Right lobe of liver (tissue), 6 donors: ENCODE results near the gene GSS. TPM values are rescaled to one million over a fixed set of nuclear protein-coding genes. Genes with fewer than 3 reads are reported as not detected.
"Not testable (repeated sequence)": the region's sequence is repeated elsewhere in the genome, so short reads cannot be mapped to it uniquely, and the experiment has no call there.

Experiments
- ATAC-seq, 4 donors: fragments of 200-7000 bp; cut with Tn5 transposase; one replicate each; pipeline ENCODE4 v1.9.1; 2020; ENCODE audit warnings: mild to moderate bottlenecking in 4 of 4, moderate library complexity in 4 of 4
- DNase-seq, 3 donors: peaks; one replicate each; pipeline ENCODE4 v3.0.0-alpha.2; 2020
- H3K27ac ChIP-seq, 3 donors: fragments of 200-600 bp; one replicate each; pipeline ENCODE4 v1.8.0; 2022
- H3K27me3 ChIP-seq, 2 donors: fragments of 200-600 bp; one replicate each; pipeline ENCODE4 v1.8.0; 2022
- H3K36me3 ChIP-seq, 4 donors: fragments of 200-600 bp; sonication (generic) in 1 of 4; one replicate each; pipeline versions ENCODE4 v1.5.1 to v1.8.0; 2017 to 2022; ENCODE audit warnings: control low read depth in 1 of 4
- H3K4me1 ChIP-seq, 4 donors: fragments of 200-600 bp; sonication (generic) in 1 of 4; one replicate each; pipeline versions ENCODE4 v1.5.1 to v1.8.0; 2017 to 2022; ENCODE audit warnings: control low read depth in 1 of 4
- H3K4me3 ChIP-seq, 3 donors: fragments of 200-600 bp; one replicate each; pipeline ENCODE4 v1.8.0; 2022
- H3K9me3 ChIP-seq, 4 donors: fragments of 200-600 bp; sonication (generic) in 1 of 4; one replicate each; pipeline versions ENCODE4 v1.5.1 to v1.8.0; 2017 to 2022; ENCODE audit warnings: control low read depth in 1 of 4
- CTCF ChIP-seq, 4 donors: fragments of 200-600 bp in 3 of 4; fragments of 450-650 bp in 1 of 4; IDR thresholded peaks; one replicate each; pipeline versions ENCODE4 v1.5.1 to v1.8.0; 2016 to 2022; ENCODE audit warnings: antibody characterized with exemption in 4 of 4, mild to moderate bottlenecking in 2 of 4
- POLR2A ChIP-seq: fragments of 450-650 bp; IDR thresholded peaks from one replicate; pipeline ENCODE4 v1.6.1; 2017; ENCODE audit warnings: antibody characterized with exemption, mild to moderate bottlenecking
- WGBS: methylation state at CpG from one replicate; pipeline ENCODE4 v1.1.6; 2018; ENCODE audit warnings: low coverage, low lambda C conversion rate; ENCODE audit not compliant: insufficient coverage; ENCODE audit errors: missing lambda C conversion rate; 5-methylcytosine and 5-hydroxymethylcytosine counted together
- intact Hi-C, 2 donors: fragments of 100-400 bp; cut with DNase I; formaldehyde crosslinking; loops; one replicate each; pipeline versions ENCODE4 v1.11.2 to v1.14.1; 2022
- total RNA-seq, 6 experiments: library from RNA; depleted of rRNA in 2 of 6; stranded (reverse); fragments of >200 nt in 2 of 6; fragmentation: NEBNext Ultra II Directional in 3 of 6; extraction: Animal tissue kit (Norgen Biotek cat#: 25700) in 3 of 6; gene quantifications; one replicate each; pipeline versions ENCODE4 v1.1.0 to v1.2.4, GENCODE V29; 2016 to 2023
- donor health status: DM: no; HTN: yes; CAD: no.
- donor health status: DM: no; HTN: no; CAD: no.
- donor health status: DM: no; HTN: no; CAD: no.
- donor health status: DM: no; HTN: yes; CAD: no.
- donor health status: DM: no; HTN: yes; CAD: no.

Gene GSS
- total RNA-seq, 6 experiments from 2014 or later = 25.9 to 63.6 (median 31.7) TPM

- no peak for ATAC-seq
- no peak overlapping the region for H3K27ac ChIP-seq
These were observed 71.8 kb downstream of the GSS start for GRCh38 chr20:34883809-34884208.

GRCh38 chr20:34883087-34883688 lies 72.4 kb downstream of the GSS start:
- H3K27ac ChIP-seq = no peak overlapping the region
- intact Hi-C loops = no loop called here
- H3K9me3 ChIP-seq = no peaks in the 10 kb centered on the region
- no peak for TF ChIP-seq POLR2A
- TF ChIP-seq CTCF (IDR thresholded peaks at IDR 0.05) = no peak
- DNase-seq = no peak
- no peak overlapping the region for H3K4me3 ChIP-seq
- peaks cover 2 to 27% (median 5%) of the 10 kb centered on the region in 4 donors for H3K36me3 ChIP-seq
- H3K4me1 ChIP-seq = peaks cover 0 to 33% (median 13%) of the 10 kb centered on the region in 4 donors
- no peak for ATAC-seq
- no peaks in the 10 kb centered on the region for H3K27me3 ChIP-seq

More at GRCh38 chr20:34883809-34884208, 71.8 kb downstream of the GSS start:
- H3K9me3 ChIP-seq = no peaks in the 10 kb centered on the region
- no peak overlapping the region for H3K4me3 ChIP-seq
- DNase-seq = no peak
- WGBS = 90% methylated on average over 4 of the region's 4 CpGs
- intact Hi-C loops = no loop called here
- peaks cover 0 to 31% (median 13%) of the 10 kb centered on the region in 4 donors for H3K4me1 ChIP-seq
- TF ChIP-seq POLR2A (no peak), CTCF (IDR thresholded peaks at IDR 0.05) (no peak)
- H3K27me3 ChIP-seq = no peaks in the 10 kb centered on the region
- peaks cover 2 to 27% (median 5%) of the 10 kb centered on the region in 4 donors for H3K36me3 ChIP-seq

GRCh38 chr20:34881689-34882088 lies 73.9 kb downstream of the GSS start:
- TF ChIP-seq POLR2A = no peak
- no peak for TF ChIP-seq CTCF (IDR thresholded peaks at IDR 0.05)
- no peak overlapping the region for H3K27ac ChIP-seq
- H3K36me3 ChIP-seq = peaks cover 2 to 27% (median 5%) of the 10 kb centered on the region in 4 donors
- DNase-seq = no peak
- peaks cover 0 to 37% (median 13%) of the 10 kb centered on the region in 4 donors for H3K4me1 ChIP-seq
- intact Hi-C loops = no loop called here
- no peaks in the 10 kb centered on the region for H3K9me3 ChIP-seq
- H3K4me3 ChIP-seq = no peak overlapping the region
- H3K27me3 ChIP-seq = no peaks in the 10 kb centered on the region
- no peak for ATAC-seq
- 40% methylated on average over 2 of the region's 2 CpGs for WGBS

GRCh38 chr20:34880971-34881370 lies 74.6 kb downstream of the GSS start:
- H3K27me3 ChIP-seq, intact Hi-C loops, H3K9me3 ChIP-seq, H3K4me3 ChIP-seq, H3K27ac ChIP-seq, DNase-seq, ATAC-seq: not testable (repeated sequence)
- WGBS = 62% methylated on average over 6 of the region's 7 CpGs
- Histone ChIP-seq H3K4me1 (peaks cover 0 to 30% (median 9%) of the 10 kb centered on the region in 4 donors), H3K36me3 (peaks cover 2 to 27% (median 5%) of the 10 kb centered on the region in 4 donors)

GRCh38 chr20:34880215-34880850 lies 75.3 kb downstream of the GSS start:
- TF ChIP-seq CTCF (IDR thresholded peaks at IDR 0.05) = no peak
- TF ChIP-seq POLR2A = no peak
- Histone ChIP-seq H3K27ac (peak overlapping the region in 1 of 3 donors; percentile 8), H3K4me1 (peaks cover 0 to 29% (median 6%) of the 10 kb centered on the region in 4 donors), H3K27me3 (no peaks in the 10 kb centered on the region), H3K9me3 (no peaks in the 10 kb centered on the region), H3K4me3 (no peak overlapping the region), H3K36me3 (peaks cover 2 to 27% (median 5%) of the 10 kb centered on the region in 4 donors)
- intact Hi-C loops = no loop called here
- ATAC-seq (no peak), DNase-seq (no peak)
- 68% methylated on average over 6 of the region's 6 CpGs for whole genome bisulfite sequencing
